Tongue (tissue), 2 donors: Measurements from ENCODE around the gene GNB1L. TPM values are rescaled to one million over a fixed set of nuclear protein-coding genes. Genes with fewer than 3 reads are reported as not detected.

Source experiments
- DNase-seq: peaks from one replicate; pipeline ENCODE4 v3.0.0-alpha.2; 2015
- total RNA-seq: library from RNA; depleted of rRNA; stranded (reverse); fragments of >200 nt; gene quantifications from one replicate; pipeline ENCODE4 v1.2.3, GENCODE V29; 2014

GNB1L gene
- 6.1 TPM for total RNA-seq

GRCh38 chr22:19854778-19855503 is at the start of gene GNB1L, which contains the start of gene RTL10:
Gene GNB1L (minus strand): TSS chr22:19854874. CDS start chr22:19821355, 33,519 bp downstream.
Gene RTL10 (minus strand): TSS chr22:19854874. CDS start chr22:19852261, 2,613 bp downstream.
- DNase-seq: peak; percentile 99

GRCh38 chr22:19904174-19904856 is 49.6 kb upstream of the GNB1L start:
- DNase-seq: no peak

GRCh38 chr22:19903513-19903912 is 48.8 kb upstream of the GNB1L start:
- no peak for DNase-seq

- DNase-seq: peak; percentile 75
These were observed 48.4 kb upstream of the GNB1L start for GRCh38 chr22:19903031-19903430.

GRCh38 chr22:19902245-19902715 is 47.6 kb upstream of the GNB1L start:
- no peak for DNase-seq

- DNase-seq: no peak
These were observed 47.0 kb upstream of the GNB1L start for GRCh38 chr22:19901577-19902244.

- no peak for DNase-seq
These were observed 46.2 kb upstream of the GNB1L start for GRCh38 chr22:19900707-19901436.

- DNase-seq: no peak
These were observed 44.3 kb upstream of the GNB1L start for GRCh38 chr22:19898831-19899567.

- DNase-seq: no peak
These were observed 43.5 kb upstream of the GNB1L start for GRCh38 chr22:19898145-19898544.

- DNase-seq: no peak
These were observed 43.1 kb upstream of the GNB1L start for GRCh38 chr22:19897726-19898125.

GRCh38 chr22:19896665-19897355 is 42.1 kb upstream of the GNB1L start:
- DNase-seq: no peak

GRCh38 chr22:19895160-19895849 is 40.6 kb upstream of the GNB1L start:
- no peak for DNase-seq

GRCh38 chr22:19893363-19893762 is 38.7 kb upstream of the GNB1L start:
- no peak for DNase-seq

- no peak for DNase-seq
These were observed 38.3 kb upstream of the GNB1L start for GRCh38 chr22:19892925-19893324.

GRCh38 chr22:19892257-19892879 is 37.7 kb upstream of the GNB1L start:
- DNase-seq: no peak

GRCh38 chr22:19891317-19892256 is 36.9 kb upstream of the GNB1L start:
- peak; percentile 78 for DNase-seq

GRCh38 chr22:19890502-19891316 is 36.0 kb upstream of the GNB1L start:
- peak; percentile 57 for DNase-seq

GRCh38 chr22:19889951-19890350 is 35.3 kb upstream of the GNB1L start:
- DNase-seq: no peak
